HUDEP-2 (cell line): ENCODE data around the gene PON3.

Experiments used
- DNase-seq, 76 experiments: peaks; one replicate each; lab custom pipeline; 2025; ENCODE audit not compliant: unreplicated experiment in 76 of 76; lab: John Stamatoyannopoulos, UW

PON3 gene

GRCh38 chr7:95312561-95312960, 83.6 kb downstream of the PON3 start:
- DNase-seq: no peak

GRCh38 chr7:95311389-95311788, 84.8 kb downstream of the PON3 start:
- no peak for DNase-seq

- DNase-seq: no peak
Observed at GRCh38 chr7:95309951-95310350, 86.2 kb downstream of the PON3 start.
